ENCODE measurements around the gene ODF4.

Gene ODF4

GRCh38 chr17:8339540-8339939 lies at the start of gene ODF4:
Gene ODF4 (plus strand): TSS chr17:8339840. CDS start chr17:8340052, 212 bp downstream.
- ChIA-PET CTCF (no interaction called here), POLR2A (no interaction called here)
- Histone ChIP-seq H3K9me3 (ENCODE audit: control insufficient read depth, insufficient read depth, low read depth, low read length) (no peaks in the 10 kb centered on the region), H3K36me3 (ENCODE audit: control insufficient read depth in 2 of 2, insufficient read depth in 1 of 2, low read length in 2 of 2) (no peaks in the 10 kb centered on the region), H3K27ac (ENCODE audit: extremely low read depth, low read depth, low read length) (no peak within 1 kb of the TSS), H3K4me1 (ENCODE audit: control insufficient read depth, insufficient read depth, low read length) (no peaks in the 10 kb centered on the region), H3K4me3 (ENCODE audit: low read depth, low read length) (no peak within 1 kb of the TSS)
- TF ChIP-seq, protein P1, sequence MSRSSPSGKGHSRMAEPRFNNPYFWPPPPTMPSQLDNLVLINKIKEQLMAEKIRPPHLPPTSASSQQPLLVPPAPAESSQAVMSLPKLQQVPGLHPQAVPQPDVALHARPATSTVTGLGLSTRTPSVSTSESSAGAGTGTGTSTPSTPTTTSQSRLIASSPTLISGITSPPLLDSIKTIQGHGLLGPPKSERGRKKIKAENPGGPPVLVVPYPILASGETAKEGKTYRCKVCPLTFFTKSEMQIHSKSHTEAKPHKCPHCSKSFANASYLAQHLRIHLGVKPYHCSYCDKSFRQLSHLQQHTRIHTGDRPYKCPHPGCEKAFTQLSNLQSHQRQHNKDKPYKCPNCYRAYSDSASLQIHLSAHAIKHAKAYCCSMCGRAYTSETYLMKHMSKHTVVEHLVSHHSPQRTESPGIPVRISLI (tag by site-specific recombination; IDR thresholded peaks at IDR 0.05) = 0 out of 2 replicates have a peak, but pooled peaks have one; percentile 20
- TF ChIP-seq, protein P2, sequence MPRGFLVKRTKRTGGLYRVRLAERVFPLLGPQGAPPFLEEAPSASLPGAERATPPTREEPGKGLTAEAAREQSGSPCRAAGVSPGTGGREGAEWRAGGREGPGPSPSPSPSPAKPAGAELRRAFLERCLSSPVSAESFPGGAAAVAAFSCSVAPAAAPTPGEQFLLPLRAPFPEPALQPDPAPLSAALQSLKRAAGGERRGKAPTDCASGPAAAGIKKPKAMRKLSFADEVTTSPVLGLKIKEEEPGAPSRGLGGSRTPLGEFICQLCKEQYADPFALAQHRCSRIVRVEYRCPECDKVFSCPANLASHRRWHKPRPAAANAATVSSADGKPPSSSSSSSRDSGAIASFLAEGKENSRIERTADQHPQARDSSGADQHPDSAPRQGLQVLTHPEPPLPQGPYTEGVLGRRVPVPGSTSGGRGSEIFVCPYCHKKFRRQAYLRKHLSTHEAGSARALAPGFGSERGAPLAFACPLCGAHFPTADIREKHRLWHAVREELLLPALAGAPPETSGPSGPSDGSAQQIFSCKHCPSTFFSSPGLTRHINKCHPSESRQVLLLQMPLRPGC (tag by site-specific recombination; IDR thresholded peaks at IDR 0.05) = no peak
- TF ChIP-seq ZBTB20 (tag by site-specific recombination; IDR thresholded peaks at IDR 0.05) = no peak
- TF ChIP-seq, protein P3, sequence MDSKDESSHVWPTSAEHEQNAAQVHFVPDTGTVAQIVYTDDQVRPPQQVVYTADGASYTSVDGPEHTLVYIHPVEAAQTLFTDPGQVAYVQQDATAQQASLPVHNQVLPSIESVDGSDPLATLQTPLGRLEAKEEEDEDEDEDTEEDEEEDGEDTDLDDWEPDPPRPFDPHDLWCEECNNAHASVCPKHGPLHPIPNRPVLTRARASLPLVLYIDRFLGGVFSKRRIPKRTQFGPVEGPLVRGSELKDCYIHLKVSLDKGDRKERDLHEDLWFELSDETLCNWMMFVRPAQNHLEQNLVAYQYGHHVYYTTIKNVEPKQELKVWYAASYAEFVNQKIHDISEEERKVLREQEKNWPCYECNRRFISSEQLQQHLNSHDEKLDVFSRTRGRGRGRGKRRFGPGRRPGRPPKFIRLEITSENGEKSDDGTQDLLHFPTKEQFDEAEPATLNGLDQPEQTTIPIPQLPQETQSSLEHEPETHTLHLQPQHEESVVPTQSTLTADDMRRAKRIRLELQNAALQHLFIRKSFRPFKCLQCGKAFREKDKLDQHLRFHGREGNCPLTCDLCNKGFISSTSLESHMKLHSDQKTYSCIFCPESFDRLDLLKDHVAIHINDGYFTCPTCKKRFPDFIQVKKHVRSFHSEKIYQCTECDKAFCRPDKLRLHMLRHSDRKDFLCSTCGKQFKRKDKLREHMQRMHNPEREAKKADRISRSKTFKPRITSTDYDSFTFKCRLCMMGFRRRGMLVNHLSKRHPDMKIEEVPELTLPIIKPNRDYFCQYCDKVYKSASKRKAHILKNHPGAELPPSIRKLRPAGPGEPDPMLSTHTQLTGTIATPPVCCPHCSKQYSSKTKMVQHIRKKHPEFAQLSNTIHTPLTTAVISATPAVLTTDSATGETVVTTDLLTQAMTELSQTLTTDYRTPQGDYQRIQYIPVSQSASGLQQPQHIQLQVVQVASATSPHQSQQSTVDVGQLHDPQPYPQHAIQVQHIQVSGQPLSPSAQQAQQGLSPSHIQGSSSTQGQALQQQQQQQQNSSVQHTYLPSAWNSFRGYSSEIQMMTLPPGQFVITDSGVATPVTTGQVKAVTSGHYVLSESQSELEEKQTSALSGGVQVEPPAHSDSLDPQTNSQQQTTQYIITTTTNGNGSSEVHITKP (tag by site-specific recombination; IDR thresholded peaks at IDR 0.05) = no peak

DNA sequence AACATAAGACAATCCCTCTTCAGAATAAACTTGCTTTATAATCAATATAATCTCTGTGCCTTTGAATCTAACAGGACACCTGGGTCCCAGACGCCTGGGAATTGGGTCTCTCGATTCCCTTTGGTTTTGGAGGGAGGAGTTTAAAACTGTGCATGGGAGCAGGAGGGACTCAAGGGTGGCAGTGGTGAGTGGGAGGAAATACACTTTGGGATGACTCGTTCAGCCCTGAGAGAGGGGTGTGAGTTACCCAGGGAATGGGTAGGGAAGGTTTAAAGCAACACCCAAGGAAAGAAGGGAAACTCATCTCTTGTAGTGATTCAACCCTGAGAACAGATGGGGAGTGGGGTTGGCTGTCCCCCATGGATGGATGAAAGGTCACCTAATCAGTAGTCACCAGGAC lies 49.6 kb upstream of the ODF4 start:
- TF ChIP-seq ZNF404 (tag by site-specific recombination; IDR thresholded peaks at IDR 0.05) (no peak), MYNN (tag by site-specific recombination; IDR thresholded peaks at IDR 0.05; ENCODE audit: borderline replicate concordance) (no peak), ZFHX2 (tag by site-specific recombination; conservative IDR thresholded peaks at IDR 0.05) (peak; percentile 52), SP2 (tag by site-specific recombination; IDR thresholded peaks at IDR 0.05) (peak; percentile 41; the same call in 1 of the 2 replicates), HOXA7 (CRISPR knock-in tag; IDR thresholded peaks at IDR 0.05; ENCODE audit: borderline replicate concordance) (no peak), KLF17 (tag by site-specific recombination; IDR thresholded peaks at IDR 0.05) (no peak), ZNF658 (tag by site-specific recombination; IDR thresholded peaks at IDR 0.05) (no peak), EGR2 (tag by site-specific recombination; IDR thresholded peaks at IDR 0.05; ENCODE audit: low read depth) (0 out of 2 replicates have a peak, but pooled peaks have one; percentile 13), YY2 (tag by site-specific recombination; IDR thresholded peaks at IDR 0.05) (no peak)
- TF ChIP-seq, protein P4, sequence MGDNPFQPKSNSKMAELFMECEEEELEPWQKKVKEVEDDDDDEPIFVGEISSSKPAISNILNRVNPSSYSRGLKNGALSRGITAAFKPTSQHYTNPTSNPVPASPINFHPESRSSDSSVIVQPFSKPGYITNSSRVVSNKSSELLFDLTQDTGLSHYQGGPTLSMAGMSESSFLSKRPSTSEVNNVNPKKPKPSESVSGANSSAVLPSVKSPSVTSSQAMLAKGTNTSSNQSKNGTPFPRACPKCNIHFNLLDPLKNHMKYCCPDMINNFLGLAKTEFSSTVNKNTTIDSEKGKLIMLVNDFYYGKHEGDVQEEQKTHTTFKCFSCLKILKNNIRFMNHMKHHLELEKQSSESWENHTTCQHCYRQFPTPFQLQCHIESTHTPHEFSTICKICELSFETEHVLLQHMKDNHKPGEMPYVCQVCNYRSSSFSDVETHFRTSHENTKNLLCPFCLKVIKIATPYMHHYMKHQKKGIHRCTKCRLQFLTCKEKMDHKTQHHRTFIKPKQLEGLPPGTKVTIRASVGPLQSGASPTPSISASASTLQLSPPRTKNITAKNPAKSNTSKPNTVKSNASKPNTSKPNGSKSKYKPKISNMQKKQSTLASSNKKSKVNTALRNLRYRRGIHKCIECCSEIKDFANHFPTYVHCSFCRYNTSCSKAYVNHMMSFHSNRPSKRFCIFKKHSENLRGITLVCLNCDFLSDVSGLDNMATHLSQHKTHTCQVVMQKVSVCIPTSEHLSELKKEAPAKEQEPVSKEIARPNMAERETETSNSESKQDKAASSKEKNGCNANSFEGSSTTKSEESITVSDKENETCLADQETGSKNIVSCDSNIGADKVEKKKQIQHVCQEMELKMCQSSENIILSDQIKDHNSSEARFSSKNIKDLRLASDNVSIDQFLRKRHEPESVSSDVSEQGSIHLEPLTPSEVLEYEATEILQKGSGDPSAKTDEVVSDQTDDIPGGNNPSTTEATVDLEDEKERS (tag by site-specific recombination; IDR thresholded peaks at IDR 0.05) = no peak
- TF ChIP-seq, protein P3 (tag by site-specific recombination; IDR thresholded peaks at IDR 0.05) = 0 out of 2 replicates have a peak, but pooled peaks have one; percentile 35
- no peak overlapping the region for H3K4me3 ChIP-seq (ENCODE audit: low read depth, low read length)
- POLR2A ChIA-PET = no interaction called here
- no peak overlapping the region for H3K27ac ChIP-seq (ENCODE audit: extremely low read depth, low read depth, low read length)
- peaks cover 0 to 12% of the 10 kb centered on the region in 2 experiments; a peak in 1 of 3 replicates for H3K36me3 ChIP-seq (ENCODE audit: control insufficient read depth in 2 of 2, insufficient read depth in 1 of 2, low read length in 2 of 2)
- CTCF ChIA-PET = interaction anchor here (1.3 kb wide), 1 partner anchor 20 kb away, joined by 3 read pairs; no protein-coding TSS in a partner anchor
- peaks cover 9% of the 10 kb centered on the region for H3K4me1 ChIP-seq (ENCODE audit: control insufficient read depth, insufficient read depth, low read length)
- H3K9me3 ChIP-seq (ENCODE audit: control insufficient read depth, insufficient read depth, low read depth, low read length) = no peaks in the 10 kb centered on the region

Data from HEK293 (cell line).